NCI-H2227 (cell line): ENCODE results near the gene SFXN5.
A peak's percentile ranks its signal among the peaks of the same experiment; 100 is the strongest.

Experiments used
- DNase-seq: peaks from one replicate; lab custom pipeline; 2025; ENCODE audit not compliant: unreplicated experiment; lab: John Stamatoyannopoulos, UW

The SFXN5 gene

DNA sequence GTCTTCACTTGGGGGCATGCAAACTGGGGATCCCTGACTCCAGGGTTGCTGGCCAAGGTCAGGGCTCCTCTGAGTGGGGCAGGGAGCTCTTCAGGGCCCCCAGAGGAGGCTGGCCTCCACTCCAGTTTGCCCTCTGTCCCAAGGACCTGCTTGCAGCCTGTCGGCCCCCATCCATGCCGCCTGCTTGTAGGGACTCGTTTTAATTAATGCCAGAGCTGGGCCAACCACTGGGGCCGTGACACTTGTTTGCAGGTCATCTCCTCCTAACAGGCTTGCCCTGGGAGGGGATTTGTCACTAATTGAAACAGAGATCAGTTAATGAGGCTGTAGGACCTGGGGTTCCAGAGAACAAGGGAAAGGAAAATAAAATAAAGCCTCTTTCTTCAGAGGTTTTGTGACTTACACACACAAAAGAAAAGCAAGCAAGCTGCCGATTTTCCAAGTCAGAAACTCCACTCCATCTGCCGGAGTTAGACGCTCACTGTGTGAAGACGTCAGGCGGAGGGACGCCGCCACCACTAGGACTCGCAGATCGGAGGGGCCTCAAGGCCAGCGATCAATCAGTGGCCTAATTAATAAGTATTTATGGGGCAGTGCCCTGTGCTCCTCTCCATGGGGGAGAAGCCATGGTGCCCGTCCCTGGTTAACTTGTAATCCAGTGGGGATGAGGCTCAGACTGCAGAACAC lies 75.9 kb downstream of the SFXN5 start:
- DNase-seq = no peak

DNA sequence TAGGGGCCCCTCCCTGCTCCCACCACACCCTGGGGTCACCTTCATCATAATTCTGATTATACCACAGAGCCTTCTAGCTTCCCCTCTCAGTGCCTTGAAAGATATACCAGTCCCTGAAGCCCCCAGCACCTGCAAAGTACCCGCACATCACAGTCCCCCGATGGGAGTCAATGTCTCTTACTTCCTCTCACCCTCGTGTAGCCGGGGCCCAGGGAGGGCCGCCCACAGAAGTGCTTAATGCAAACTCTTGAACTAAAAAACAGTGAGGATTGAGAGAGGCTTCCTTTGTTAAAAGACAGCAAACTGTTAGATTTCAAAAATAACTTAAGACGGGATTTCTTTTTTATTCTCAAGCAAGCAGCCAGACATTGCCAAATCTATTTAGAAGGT lies 76.5 kb downstream of the SFXN5 start:
- no peak for DNase-seq

DNA sequence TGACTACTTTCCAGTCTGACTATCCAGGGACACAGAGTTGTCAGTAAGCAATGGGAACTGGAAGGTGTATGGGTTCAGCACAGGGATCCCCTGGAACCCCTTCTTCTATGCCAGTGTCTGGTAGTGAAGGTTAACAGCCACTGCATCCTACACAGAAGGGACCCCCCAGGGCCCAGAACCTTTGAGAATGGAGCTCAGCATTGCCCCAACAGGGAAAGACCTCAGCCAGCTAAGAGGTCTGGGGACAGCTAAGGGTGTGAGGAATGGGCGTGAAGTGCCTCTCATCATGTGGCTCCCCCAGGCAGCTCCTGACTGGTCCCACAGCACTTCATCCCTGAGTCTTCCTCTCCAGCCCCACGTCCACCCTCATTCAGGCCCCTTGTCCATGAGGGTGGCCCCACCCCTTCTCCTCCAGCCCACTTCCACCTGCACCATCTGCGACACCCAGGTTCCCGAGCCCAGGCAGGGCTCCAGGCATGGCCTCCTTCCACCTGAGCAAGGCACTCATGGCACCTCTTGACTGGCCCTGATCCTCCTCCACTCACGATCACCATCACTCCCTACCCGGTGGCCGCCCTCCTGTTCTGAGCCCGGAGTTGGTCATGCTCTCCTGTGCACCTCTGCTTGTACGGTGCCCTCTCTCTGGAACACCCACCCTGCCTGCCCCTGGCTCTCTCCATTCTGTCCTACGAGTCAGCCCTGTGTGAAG lies 77.1 kb downstream of the SFXN5 start:
- DNase-seq = no peak

GRCh38 chr2:72993933-72994280 lies 77.6 kb downstream of the SFXN5 start:
- no peak for DNase-seq

DNA sequence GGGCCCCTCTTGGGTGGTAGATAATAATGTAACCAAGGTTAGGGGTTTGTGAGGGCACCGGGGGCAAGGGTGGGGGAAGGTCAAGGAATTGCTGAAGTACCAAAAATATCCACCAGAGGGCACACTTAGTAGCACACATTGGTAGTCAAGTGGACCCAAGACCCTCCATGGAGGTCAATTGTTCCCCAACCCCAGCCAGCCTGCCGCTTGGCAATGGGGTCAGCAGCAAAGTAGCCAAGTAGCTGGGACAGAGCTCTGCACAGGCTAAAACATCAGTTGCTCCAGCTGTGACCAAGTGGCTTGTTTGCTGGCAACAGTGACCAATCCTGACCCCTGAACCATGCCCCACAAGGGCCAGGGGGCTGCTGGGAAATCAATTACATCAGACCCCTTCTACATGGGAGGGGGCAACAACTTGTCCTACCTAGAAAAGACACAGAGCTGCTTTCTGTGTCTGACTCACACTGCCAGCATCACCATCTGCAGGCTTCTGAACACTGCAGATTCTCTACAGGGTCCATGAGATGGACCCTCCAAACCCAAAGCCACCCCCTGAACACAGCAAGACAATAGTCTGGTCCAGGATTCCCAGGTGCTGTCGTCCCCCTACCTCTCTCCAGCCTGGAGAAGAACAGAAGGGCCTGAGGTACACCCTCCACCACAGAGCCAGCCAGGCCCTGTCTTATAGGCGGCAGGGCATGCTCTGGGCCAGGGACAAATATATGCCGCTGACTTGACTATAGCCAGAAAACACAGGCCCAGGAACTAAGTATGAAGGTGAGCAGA lies 78.2 kb downstream of the SFXN5 start:
- DNase-seq = peak; percentile 55

DNA sequence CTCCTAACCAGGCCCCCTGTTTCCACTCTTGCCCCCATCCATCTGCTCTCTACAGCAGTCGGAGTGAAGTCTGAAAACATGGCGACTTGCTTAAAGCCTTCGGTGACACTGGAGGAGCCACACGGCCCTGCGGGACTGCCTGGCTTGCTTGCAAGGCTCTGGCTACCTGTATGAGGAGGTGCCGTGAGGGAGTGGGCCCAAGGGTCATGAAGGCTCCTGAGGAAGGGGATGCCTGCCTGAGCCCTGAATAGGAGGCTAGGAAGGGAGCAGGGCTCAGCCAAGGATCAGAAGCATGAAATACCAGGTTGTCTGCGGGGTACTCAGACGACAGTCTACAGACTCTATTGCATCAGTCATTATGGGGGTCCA lies 78.8 kb downstream of the SFXN5 start:
- no peak for DNase-seq

GRCh38 chr2:72991980-72992733 lies 79.4 kb downstream of the SFXN5 start:
- DNase-seq = no peak

DNA sequence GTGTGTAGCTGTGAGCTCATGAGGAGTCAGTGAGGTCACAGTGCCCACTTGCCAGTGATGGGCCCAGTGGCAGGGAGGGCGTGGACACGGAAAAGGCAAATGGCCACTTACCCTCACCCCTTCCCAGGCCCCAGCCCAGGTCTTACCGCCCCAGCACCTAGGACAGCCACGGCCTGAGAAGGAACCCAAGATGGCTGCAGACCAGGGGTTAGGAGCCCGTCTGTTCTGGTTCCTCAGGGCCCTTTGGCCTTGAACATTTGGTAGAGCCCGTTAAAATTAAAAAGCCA lies 80.1 kb downstream of the SFXN5 start:
- DNase-seq = no peak

GRCh38 chr2:72990695-72991438 lies 80.6 kb downstream of the SFXN5 start:
- DNase-seq = no peak

- no peak for DNase-seq
Measured at GRCh38 chr2:72989770-72990556, 81.5 kb downstream of the SFXN5 start.

GRCh38 chr2:72988726-72989273 lies 82.7 kb downstream of the SFXN5 start:
- no peak for DNase-seq

DNA sequence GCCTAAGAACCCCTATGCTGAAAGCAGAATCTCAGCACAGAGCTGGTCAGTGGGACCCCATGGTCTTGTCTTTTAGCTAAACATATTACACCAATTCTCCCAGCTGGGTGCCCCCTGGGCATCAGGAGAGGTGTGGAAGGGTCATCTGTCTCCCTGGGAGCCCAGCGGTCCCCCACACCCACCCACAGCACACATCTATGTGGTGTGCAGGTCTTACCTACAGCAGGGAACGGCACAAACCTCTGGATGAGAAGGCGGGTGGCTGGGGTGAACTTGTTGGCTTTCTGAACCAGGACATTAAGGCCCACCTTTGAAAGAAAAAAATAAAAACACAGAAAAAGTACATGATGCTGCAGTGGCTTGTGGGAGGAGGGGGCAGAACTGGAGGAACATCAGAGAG lies 83.5 kb downstream of the SFXN5 start:
- no peak for DNase-seq

DNA sequence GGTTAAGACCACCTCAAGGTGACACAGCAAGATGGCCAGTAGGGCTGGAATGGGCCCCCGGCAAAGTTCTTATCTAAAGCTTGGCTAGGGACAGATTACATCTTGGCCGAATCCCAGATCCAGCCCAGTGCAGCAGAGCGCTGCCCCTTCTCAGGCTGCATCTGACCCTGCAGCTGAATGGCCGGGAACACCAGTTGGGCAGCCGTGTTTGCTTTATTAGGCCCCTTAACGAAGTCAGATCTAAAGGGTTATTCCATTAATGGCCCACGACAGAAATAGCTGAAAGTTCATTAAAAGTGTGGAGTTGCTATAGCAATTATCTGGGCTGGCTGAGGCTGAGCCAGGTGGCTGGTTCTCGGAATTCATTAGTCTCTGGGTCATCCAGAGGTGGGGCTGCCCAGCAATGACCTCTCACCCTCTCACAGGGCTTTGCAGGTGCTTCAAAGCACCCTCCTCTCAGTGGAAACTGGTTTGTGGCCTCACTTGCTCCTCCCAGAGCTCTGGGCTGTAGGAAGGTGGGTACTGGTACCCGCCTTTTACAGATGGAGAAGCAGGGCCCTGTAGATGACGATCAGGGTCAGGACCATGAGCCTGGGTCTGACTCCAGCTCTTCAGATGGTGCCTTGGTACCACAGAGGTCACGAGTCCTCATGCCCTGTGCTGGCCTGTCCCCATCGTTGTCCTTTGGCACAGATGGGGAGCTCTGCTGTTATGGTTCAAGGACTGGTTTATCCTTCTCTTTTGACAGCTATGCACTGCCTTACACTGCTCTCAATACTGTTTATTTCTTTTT lies 85.4 kb downstream of the SFXN5 start:
- no peak for DNase-seq

GRCh38 chr2:72985136-72985535 lies 86.4 kb downstream of the SFXN5 start:
- DNase-seq = no peak

- DNase-seq = peak; percentile 39
Measured at GRCh38 chr2:72984172-72984671, 87.3 kb downstream of the SFXN5 start.

DNA sequence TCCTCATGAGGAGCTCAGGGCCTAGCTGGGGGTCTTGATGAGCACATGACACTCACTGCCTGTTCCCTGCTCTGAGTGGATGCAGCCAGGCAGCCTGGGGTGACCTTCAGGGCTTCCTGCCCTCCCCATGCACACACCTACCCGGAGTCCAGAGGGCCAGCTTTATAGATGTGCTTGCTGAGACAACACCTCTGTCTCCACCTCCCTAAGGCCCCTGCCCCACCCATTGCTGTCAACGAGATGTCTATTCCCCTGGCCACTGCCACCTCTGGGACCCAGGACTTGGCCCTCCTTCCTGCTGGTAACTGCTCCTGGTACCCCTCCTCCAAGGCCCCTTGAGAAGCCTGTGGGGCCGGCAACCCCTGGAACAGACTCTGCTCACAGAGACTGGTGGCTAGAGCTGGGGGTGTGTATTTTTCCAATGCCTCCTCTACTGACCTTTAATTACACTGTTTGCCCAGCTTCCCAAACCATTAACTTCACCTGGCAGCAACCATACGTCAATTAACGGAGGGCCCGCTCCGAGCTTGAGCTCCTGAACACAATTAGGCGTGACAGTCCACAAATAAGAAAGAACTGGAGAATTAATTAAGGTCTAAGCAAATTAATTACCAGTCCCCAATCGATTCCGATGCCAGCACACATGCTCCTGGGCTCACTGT lies 87.9 kb downstream of the SFXN5 start:
- DNase-seq = peak; percentile 39

GRCh38 chr2:72982781-72983499 lies 88.6 kb downstream of the SFXN5 start:
- DNase-seq = no peak

DNA sequence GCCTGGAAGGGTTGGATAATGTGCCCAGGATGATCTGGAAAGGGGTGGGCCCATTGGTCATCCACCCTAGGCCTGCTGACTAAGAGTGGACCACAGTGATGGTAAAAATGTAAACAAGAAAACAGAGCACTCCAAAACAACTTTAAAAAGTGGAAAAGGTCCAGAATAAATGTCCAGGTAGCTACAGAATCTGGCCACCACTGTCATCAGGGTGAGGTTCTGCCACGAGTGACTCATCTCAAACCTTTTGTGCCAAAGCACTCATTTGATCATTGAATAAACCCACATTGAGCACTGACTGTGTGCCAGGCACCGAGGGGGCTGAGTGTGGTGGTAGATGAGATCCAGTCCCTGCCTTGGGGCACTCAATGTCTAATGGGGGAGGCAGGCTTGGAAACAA lies 89.3 kb downstream of the SFXN5 start:
- no peak for DNase-seq
